Endothelial cell of hepatic sinusoid (primary cell): ENCODE measurements around the gene NAGLU.

Source experiments
- in situ Hi-C: cut with HindIII; loops from 2 replicates; pipeline ENCODE4 v1.10.0; 2017; ENCODE audit warnings: low sequenced_read_pairs

Gene NAGLU

DNA sequence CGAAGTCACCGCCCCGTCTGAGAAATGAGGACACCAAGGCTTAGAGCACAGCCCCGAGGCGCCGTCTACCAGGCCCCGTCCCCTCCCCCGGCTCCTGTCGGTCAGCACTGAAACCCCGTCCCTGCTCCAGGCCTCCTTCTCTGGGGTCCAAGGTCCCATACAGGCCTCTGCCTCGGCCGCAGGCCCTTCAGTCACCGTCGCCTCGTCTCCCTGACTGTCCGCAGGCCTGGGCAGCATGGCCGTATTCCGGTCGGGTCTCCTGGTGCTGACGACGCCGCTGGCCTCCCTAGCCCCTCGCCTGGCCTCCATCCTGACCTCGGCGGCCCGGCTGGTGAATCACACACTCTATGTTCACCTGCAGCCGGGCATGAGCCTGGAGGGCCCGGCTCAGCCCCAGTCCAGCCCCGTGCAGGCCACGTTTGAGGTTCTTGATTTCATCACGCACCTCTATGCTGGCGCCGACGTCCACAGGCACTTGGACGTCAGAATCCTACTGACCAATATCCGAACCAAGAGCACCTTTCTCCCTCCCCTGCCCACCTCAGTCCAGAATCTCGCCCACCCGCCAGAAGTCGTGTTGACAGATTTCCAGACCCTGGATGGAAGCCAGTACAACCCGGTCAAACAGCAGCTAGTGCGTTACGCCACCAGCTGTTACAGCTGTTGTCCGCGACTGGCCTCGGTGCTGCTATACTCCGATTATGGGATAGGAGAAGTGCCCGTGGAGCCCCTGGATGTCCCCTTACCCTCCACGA is 26.5 kb downstream of the NAGLU start:
- in situ Hi-C loops, result no loop called here

DNA sequence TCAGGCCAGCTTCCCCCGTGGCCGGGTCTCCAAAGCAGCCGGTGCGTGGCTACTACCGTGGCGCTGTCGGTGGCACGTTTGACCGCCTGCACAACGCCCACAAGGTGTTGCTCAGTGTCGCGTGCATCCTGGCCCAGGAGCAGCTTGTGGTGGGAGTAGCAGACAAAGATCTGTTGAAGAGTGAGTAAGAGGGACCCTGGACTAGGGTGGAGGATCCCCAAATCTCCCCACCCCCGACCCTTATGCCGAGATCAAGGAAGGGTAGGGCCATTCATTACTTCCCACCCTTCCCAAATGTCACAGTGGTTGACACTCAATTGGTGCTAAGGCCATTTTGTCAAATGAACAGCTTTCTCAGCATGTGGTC is 27.1 kb downstream of the NAGLU start:
- in situ Hi-C loops, result no loop called here

DNA sequence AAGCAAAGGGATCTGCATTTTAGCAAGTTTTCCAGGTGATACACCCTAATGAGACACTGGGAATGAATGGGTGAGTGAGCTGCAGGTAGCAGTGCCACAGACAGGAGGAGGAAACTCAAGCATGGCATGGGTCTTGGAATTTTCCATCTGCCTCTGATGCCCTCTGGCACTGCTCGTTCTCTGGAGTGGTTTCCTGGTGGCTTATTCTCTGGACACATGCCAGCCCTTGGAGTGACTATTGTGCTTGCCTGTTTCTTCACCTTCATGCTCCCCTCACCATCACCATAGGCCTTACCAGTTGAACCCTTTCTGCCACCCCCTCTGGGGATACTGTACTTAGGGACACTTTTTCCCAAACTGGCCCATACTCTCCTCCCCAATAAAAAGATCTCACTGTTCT is 27.5 kb downstream of the NAGLU start:
- in situ Hi-C loops, result no loop called here

GRCh38 chr17:42563950-42564349 is 27.9 kb downstream of the NAGLU start:
- in situ Hi-C loops, result no loop called here

- in situ Hi-C loops, result no loop called here
Observed at GRCh38 chr17:42564815-42565522, 28.9 kb downstream of the NAGLU start.

DNA sequence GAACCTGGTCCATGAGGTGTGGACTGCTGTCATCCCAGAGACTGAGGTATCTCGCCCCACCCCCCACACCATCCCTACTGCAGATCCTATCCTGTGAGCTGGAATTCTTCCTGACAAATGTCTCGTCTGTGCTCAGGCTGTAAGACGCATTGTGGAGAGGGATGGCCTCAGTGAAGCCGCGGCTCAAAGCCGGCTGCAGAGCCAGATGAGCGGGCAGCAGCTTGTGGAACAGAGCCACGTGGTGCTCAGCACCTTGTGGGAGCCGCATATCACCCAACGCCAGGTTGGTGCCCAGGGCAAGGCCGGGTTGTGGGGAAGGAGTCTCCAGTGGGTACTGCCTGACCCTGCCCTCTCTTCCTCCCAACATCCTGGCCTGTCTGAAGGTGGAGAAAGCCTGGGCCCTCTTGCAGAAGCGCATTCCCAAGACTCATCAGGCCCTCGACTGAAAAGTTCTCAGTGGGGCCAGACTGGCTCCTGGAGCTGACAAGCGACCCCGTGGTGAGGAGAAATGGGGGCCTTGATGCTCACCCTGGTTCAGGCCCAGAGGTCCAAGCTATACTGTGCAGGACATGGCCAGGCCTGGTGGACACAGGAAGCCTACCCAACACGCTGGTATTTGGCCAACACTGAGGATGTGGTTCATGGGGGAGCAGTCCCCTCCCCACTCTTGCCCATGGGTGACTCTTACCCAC is 29.6 kb downstream of the NAGLU start:
- in situ Hi-C loops, result no loop called here

DNA sequence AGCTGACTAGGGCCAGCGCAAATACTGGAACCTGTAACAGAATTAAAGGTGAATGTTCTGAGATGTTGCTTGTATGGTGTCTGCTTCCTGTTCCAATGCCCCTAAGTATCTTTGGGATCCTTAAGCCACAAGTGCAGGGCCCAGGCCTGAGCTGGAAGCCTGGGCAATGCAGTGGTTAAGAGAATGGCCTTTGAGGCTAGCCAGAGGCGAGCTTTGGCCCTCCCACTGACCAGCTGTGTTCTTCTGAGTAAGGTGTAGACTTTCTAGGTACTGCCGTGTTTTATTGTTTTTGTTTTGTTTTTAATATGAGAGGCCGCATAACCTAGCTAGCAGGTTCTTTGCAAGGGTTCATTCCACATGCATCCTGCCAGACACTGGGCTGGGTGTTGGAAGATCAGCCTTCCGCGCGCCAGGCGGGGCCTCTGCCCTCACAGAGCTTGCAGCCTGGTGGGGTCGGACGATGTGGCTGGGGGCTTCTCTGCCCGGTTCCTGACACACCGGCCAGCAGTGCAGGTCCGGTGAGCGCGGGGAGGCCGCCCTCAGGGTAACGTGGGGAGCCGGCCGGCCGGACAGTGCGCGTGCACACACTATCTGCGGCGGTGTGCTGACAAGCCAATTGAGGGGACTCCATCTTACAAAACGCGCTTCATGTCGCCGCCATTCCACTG is 30.3 kb downstream of the NAGLU start:
- in situ Hi-C loops, result no loop called here

DNA sequence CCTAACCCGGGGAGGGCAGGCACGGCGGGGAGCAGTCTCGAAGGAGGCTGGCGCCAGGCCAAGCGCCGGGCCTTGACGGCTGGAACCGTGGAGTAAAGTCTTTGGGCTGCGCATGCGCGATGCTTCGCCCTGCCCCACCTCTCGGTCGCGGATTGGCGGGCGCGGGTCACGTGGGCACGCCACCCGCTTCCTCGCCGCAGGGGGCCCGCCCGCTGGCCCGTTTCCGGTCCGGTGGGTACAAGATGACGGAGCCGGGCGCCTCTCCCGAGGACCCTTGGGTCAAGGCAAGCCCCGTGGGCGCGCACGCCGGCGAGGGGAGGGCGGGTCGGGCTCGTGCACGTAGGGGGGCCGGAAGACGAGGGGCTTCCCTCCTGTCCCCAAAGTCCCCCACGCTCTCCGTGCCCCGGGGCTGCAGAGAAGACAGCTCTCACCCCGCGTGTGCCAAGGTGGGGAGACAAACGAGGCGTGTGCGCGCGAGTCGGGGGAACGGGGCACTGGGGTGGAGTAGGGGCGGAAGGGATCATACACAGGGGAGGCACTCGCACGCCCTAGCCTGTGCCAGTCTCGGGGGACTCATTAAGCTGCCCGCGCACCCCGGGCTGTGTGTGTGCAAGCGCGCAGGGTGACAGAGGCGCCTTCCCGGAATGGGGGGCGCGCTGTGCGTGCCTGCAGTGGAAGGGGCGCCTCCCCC is 31.0 kb downstream of the NAGLU start, which contains the start of gene MLX:
MLX (plus strand) TSS at position 218 of the 691 bp plus-strand sequence; CDS start at position 243, 25 bp downstream.
- in situ Hi-C loops, result no loop called here

DNA sequence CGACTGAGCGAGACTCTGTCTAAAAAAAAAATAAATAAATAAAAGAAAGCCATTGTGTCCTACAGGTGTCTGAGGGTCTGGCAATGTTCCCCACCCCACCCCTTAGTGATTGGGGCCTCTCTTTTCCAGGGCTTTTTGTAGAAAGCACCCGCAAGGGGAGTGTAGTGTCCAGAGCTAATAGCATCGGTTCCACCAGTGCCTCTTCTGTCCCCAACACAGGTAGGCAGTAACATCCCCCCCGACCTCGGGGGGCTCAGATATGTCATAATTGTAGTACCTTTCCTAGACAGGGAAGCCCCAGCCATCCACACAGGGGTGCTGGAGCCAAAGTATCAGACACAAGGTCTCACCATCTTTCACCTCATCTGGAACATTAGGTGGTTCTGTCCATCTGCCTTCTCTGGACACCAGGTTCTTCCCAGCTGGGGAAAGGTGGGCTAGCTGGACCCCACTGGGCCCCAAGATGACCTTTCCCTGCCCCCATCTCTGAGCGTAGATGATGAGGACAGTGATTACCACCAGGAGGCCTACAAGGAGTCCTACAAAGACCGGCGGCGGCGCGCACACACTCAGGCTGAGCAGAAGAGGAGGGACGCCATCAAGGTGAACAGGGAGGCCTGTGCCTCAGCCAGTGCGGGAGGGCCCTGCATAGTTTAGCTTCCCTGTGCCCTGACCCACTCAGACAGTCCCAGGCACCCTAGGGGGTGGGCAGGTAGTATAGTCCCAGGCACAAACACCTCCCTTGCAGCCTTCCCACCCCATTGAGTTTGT is 32.5 kb downstream of the NAGLU start:
- in situ Hi-C loops, result no loop called here

DNA sequence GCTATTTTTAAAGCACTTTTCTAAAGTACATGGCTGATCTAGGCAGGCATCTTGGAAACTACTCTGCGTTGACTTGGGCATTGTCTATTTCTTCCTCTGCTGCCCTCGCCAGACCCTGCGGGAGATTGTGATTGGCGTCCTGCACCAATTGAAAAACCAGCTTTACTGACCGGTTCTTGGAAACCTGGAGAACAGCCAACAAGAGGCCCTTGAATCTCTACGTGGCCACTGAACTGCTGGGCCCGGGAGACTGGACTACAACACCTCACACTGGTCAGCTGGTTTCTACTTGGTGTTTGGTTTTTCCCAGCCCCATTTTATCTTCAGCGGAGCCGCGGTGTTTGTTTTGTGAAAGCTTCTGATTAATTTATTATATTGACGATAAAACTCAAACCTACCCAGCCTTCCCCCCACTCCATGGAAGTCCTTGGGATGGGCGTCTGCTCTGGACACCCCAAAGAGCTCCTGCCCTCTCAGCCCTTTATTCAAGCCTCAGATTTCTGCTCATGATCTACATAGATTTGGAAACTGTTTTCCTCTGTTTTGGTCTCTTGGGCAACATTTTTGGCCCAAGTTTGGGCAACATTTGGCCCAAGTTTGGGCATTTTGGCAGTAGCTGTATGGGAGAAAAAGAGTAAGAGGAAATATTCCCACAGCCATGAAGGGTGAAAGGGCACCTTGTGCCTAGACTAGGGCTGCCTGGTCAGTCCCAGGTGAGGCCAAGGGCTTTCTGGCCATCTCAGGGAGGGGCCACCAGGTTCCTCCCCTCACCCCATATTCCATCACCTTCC is 35.6 kb downstream of the NAGLU start:
- in situ Hi-C loops, result loop anchor here (10.0 kb wide), 1 partner anchor 113 kb away; the partner anchor contains the start of genes CCR10 and CNTNAP1

DNA sequence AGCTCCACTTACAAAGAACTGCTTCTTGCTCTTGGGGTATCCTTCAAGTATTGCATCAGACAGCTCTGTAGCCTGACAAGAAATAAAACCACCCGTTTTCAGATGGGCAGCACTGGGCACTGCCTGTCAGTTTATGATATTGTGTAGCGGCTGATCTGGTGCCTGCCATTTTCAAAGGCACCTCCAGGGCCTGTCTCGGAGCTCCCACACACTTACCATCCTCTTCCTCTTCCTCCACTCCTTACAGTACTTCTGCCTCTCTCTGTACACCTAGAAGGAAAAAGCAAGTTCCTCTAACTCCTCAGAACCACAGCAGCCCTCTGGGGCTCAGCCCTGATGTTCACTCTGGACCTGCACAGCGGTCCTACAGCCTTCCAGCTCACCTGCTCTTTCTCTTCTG is 37.1 kb downstream of the NAGLU start:
- in situ Hi-C loops, result loop anchor here (10.0 kb wide), 1 partner anchor 112 kb away; the partner anchor contains the start of genes CCR10 and CNTNAP1

GRCh38 chr17:42574463-42574862 is 38.4 kb downstream of the NAGLU start:
- in situ Hi-C loops, result loop anchor here (10.0 kb wide), 1 partner anchor 110 kb away; the partner anchor contains the start of genes CCR10 and CNTNAP1

- in situ Hi-C loops, result loop anchor here (10.0 kb wide), 1 partner anchor 108 kb away; the partner anchor contains the start of genes CCR10 and CNTNAP1
Observed at GRCh38 chr17:42577140-42577531, 41.1 kb downstream of the NAGLU start.

DNA sequence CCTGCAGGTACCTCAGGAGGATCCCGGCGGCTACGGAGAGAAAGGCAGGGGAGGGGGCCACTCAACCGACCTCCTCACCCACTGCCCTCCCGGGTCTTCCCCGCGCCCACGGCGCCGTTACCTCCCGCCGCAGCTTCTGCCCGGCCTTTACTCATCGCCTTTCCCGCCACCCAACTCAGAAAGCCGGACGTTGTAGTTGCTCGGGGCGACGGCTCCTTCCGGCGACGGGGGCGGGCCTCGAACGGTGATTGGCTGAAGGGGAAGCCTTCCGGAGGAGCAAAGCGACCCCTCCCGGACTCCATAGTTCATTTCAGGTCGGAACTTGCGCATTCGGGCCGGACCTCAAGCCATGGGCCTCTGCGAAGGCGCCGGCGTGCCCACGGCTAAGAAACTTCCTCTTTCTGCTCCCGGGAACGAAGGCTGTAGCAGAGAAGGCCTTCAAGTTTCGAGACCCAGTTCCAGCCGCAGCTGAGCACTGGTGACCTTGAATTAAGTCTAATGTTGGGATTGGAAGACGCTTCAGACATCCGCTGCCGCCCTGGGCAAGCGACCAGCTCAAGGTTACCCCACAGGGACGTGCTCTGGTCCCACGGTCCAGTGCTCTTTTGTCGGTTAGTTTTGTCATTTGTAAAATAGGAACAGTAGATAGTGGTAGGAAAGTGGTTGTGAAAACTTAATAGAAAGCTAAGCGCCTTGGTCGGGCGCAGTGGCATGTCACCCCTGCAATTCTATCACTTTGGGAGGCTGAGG is 41.7 kb downstream of the NAGLU start, which contains the start of gene PSMC3IP:
PSMC3IP (minus strand) TSS at position 198 of the 750 bp plus-strand sequence; CDS start at position 155, 43 bp downstream.
- in situ Hi-C loops, result loop anchor here (10.0 kb wide), 1 partner anchor 107 kb away; the partner anchor contains the start of genes CCR10 and CNTNAP1

GRCh38 chr17:42578282-42578869 is 42.3 kb downstream of the NAGLU start:
- in situ Hi-C loops, result loop anchor here (10.0 kb wide), 1 partner anchor 106 kb away; the partner anchor contains the start of genes CCR10 and CNTNAP1

GRCh38 chr17:42579794-42580551 is 43.9 kb downstream of the NAGLU start:
- in situ Hi-C loops, result loop anchor here (10.0 kb wide), 1 partner anchor 105 kb away; the partner anchor contains the start of genes CCR10 and CNTNAP1
